Trophoblast cell (in vitro differentiated cells and primary cell): Measurements from ENCODE around the gene LUZP1.

Experiments
- DNase-seq, 2 donors: peaks; one replicate each; pipeline ENCODE4 v3.0.0-alpha.2; 2016
- H2AFZ ChIP-seq: 2 replicates; pipeline ENCODE4 v1.6.1; 2013; ENCODE audit warnings: low read length, moderate library complexity, mild to moderate bottlenecking; ENCODE audit not compliant: insufficient read depth, poor library complexity
- H2AK5ac ChIP-seq: 2 replicates; pipeline ENCODE4 v1.6.1; 2013; ENCODE audit warnings: mild to moderate bottlenecking, low read length
- H2BK120ac ChIP-seq: 2 replicates; pipeline ENCODE4 v1.6.1; 2013; ENCODE audit warnings: low read length, mild to moderate bottlenecking, moderate library complexity; ENCODE audit not compliant: insufficient read depth, poor library complexity
- H2BK12ac ChIP-seq: 2 replicates; pipeline ENCODE4 v1.6.1; 2013; ENCODE audit warnings: mild to moderate bottlenecking, low read length, moderate library complexity
- H2BK5ac ChIP-seq: 2 replicates; pipeline ENCODE4 v1.6.1; 2013; ENCODE audit warnings: low read length, low read depth, moderate library complexity, mild to moderate bottlenecking; ENCODE audit not compliant: poor library complexity
- H3K14ac ChIP-seq: 2 replicates; pipeline ENCODE4 v1.6.1; 2013; ENCODE audit warnings: mild to moderate bottlenecking, low read length
- H3K18ac ChIP-seq: 2 replicates; pipeline ENCODE4 v1.6.1; 2013; ENCODE audit warnings: mild to moderate bottlenecking, low read length
- H3K23ac ChIP-seq: 2 replicates; pipeline ENCODE4 v1.6.1; 2013; ENCODE audit warnings: low read length
- H3K27ac ChIP-seq: 2 replicates; pipeline ENCODE4 v1.5.1; 2013; ENCODE audit warnings: low read depth, mild to moderate bottlenecking, inconsistent platforms, low read length, moderate library complexity
- H3K27me3 ChIP-seq: 2 replicates; pipeline ENCODE4 v1.6.1; 2013; ENCODE audit warnings: inconsistent platforms, mild to moderate bottlenecking, low read length, moderate library complexity; ENCODE audit not compliant: insufficient read depth
- H3K36me3 ChIP-seq, 2 experiments: 1 replicate in 1 of 2; 2 replicates in 1 of 2; pipeline ENCODE4 v1.6.1; 2013; ENCODE audit warnings: low read length in 2 of 2, mild to moderate bottlenecking in 2 of 2, moderate library complexity in 1 of 2; ENCODE audit not compliant: insufficient read depth in 2 of 2, control insufficient read depth in 1 of 2
- H3K4ac ChIP-seq: 2 replicates; pipeline ENCODE4 v1.6.1; 2013; ENCODE audit warnings: low read depth, mild to moderate bottlenecking, low read length, moderate library complexity
- H3K4me1 ChIP-seq, 2 experiments: 1 replicate in 1 of 2; 2 replicates in 1 of 2; pipeline ENCODE4 v1.6.1; 2013; ENCODE audit warnings: low read length in 2 of 2, mild to moderate bottlenecking in 2 of 2, moderate library complexity in 1 of 2; ENCODE audit not compliant: insufficient read depth in 2 of 2, control insufficient read depth in 1 of 2
- H3K4me2 ChIP-seq: 2 replicates; pipeline ENCODE4 v1.6.1; 2013; ENCODE audit warnings: inconsistent platforms, mild to moderate bottlenecking, low read length, moderate library complexity
- H3K4me3 ChIP-seq: 2 replicates; pipeline ENCODE4 v1.5.1; 2013; ENCODE audit warnings: mild to moderate bottlenecking, low read depth, low read length, inconsistent platforms
- H3K79me1 ChIP-seq: one replicate; pipeline ENCODE4 v1.6.1; 2013; ENCODE audit warnings: low read length
- H3K79me2 ChIP-seq: 2 replicates; pipeline ENCODE4 v1.6.1; 2013; ENCODE audit warnings: low read length, mild to moderate bottlenecking; ENCODE audit not compliant: control insufficient read depth, insufficient read depth, poor library complexity
- H3K9ac ChIP-seq: 2 replicates; pipeline ENCODE4 v1.6.1; 2013; ENCODE audit warnings: mild to moderate bottlenecking, low read length
- H3K9me3 ChIP-seq: 2 replicates; pipeline ENCODE4 v1.6.1; 2013; ENCODE audit warnings: low read depth, mild to moderate bottlenecking, control low read depth, inconsistent platforms, low read length; ENCODE audit not compliant: insufficient read depth
- H4K12ac ChIP-seq: 2 replicates; pipeline ENCODE4 v1.6.1; 2013; ENCODE audit warnings: low read depth, mild to moderate bottlenecking, low read length, moderate library complexity
- H4K8ac ChIP-seq: 2 replicates; pipeline ENCODE4 v1.6.1; 2013; ENCODE audit warnings: low read depth, mild to moderate bottlenecking, low read length, moderate library complexity
- H4K91ac ChIP-seq: one replicate; pipeline ENCODE4 v1.6.1; 2013; ENCODE audit warnings: low read depth, mild to moderate bottlenecking, low read length, moderate library complexity
- WGBS: extraction: QIAGEN DNeasy Blood & Tissue Kit; methylation state at CpG from one replicate; pipeline ENCODE4 v1.1.7; 2013; ENCODE audit warnings: missing lambda C conversion rate; ENCODE audit not compliant: insufficient read length, insufficient coverage; ENCODE audit errors: extremely low coverage; 5-methylcytosine and 5-hydroxymethylcytosine counted together

Gene LUZP1

DNA sequence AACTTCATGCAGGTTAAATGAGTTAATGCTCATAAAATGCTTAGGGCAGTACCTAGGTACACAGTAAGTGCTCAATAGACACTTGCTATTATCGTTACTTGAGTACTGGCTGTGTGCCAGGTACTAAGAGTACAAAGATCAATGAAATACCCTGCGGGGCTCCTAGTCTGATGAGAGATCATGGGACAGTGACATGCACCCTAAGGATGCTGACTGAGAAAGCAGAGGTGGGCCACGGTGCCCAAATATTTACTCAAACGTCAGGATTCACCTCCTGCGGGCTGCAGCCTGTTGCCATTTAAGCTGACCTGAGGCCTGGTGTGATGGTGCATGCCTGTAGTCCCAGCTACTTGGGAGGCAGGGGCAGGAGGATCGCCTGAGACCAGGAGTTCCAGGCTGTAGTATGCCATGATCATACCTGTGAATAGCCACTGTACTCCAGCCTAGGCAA, 19.8 kb upstream of the LUZP1 start:
- H3K18ac ChIP-seq: peak overlapping the region; percentile 38
- H2BK5ac ChIP-seq: peak overlapping the region; percentile 38
- no peaks in the 10 kb centered on the region for H3K27me3 ChIP-seq
- H3K27ac ChIP-seq: no peak overlapping the region
- peak overlapping the region; percentile 75 for H4K91ac ChIP-seq
- H2AK5ac ChIP-seq: no peak overlapping the region
- peak; percentile 51 to 54 for DNase-seq
- peak overlapping the region; percentile 74 for H2BK120ac ChIP-seq
- no peak overlapping the region for H4K12ac ChIP-seq
- H3K36me3 ChIP-seq: no peaks in the 10 kb centered on the region
- H3K23ac ChIP-seq: no peak overlapping the region
- H3K4me3 ChIP-seq: no peak overlapping the region
- no peak overlapping the region for H3K4me2 ChIP-seq
- H2AFZ ChIP-seq: no peak overlapping the region
- no peak overlapping the region for H3K9ac ChIP-seq
- H3K14ac ChIP-seq: no peak overlapping the region
- peaks cover 9% of the 10 kb centered on the region for H3K79me1 ChIP-seq
- WGBS: no CpG with 5 or more reads among the region's 6 CpGs
- H3K4ac ChIP-seq: peak overlapping the region; percentile 14
- no peaks in the 10 kb centered on the region for H3K9me3 ChIP-seq
- peak overlapping the region; percentile 66 for H2BK12ac ChIP-seq
- H4K8ac ChIP-seq: no peak overlapping the region
- H3K4me1 ChIP-seq: peaks cover 10 to 15% of the 10 kb centered on the region in 2 experiments
- H3K79me2 ChIP-seq: no peaks in the 10 kb centered on the region

DNA sequence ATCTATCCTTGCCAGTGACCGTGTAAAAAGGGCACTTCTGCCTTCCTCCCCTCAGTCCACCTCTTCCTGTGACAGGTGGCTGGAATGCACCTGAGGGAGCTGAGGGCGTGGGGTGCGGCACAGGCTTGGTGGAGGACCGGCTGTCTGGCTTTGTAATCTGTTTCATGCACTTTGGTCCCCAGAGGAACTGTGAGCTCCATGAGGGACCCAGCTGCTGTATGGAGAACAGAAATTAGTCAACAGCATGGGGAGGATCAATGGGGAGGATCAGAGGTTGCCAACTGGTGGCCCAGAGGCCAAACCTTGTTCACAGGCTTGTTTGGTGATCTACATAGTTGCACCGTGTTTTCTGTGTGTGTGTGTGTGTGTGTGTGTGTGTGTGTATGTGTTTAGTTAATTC, 19.0 kb upstream of the LUZP1 start:
- Histone ChIP-seq H2AFZ (no peak overlapping the region), H3K4me2 (no peak overlapping the region), H4K12ac (no peak overlapping the region), H3K9ac (no peak overlapping the region), H2BK12ac (no peak overlapping the region), H3K79me2 (no peaks in the 10 kb centered on the region), H4K91ac (no peak overlapping the region), H3K4ac (no peak overlapping the region), H2BK5ac (no peak overlapping the region), H3K23ac (no peak overlapping the region), H3K14ac (no peak overlapping the region), H3K18ac (no peak overlapping the region), H4K8ac (no peak overlapping the region), H3K79me1 (peaks cover 4% of the 10 kb centered on the region), H2AK5ac (no peak overlapping the region), H2BK120ac (no peak overlapping the region), H3K9me3 (no peaks in the 10 kb centered on the region), H3K4me3 (no peak overlapping the region), H3K36me3 (no peaks in the 10 kb centered on the region), H3K27ac (no peak overlapping the region), H3K27me3 (no peaks in the 10 kb centered on the region), H3K4me1 (peaks cover 9 to 12% of the 10 kb centered on the region in 2 experiments)
- DNase-seq: no peak
- WGBS: no CpG with 5 or more reads among the region's 5 CpGs

DNA sequence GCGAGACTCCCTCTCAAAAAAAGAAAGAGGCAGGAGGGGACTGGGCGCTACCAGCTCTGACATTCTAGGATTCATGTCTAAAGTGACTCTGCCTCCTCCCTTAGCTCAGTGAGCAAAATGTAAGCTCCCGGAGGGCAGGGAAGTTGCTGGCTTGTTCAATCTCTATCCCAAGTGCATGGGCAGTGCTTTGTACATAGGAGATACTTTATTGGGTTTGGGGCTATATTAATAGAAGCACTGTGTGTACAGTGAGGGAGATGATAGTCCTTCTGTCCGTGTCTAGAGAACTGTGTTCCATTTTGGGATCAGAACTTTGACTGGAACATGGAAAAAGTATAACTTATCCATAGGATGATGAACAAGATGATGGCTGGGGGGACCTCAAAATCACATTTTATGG, 16.7 kb upstream of the LUZP1 start:
- DNase-seq: no peak
- Histone ChIP-seq H2AK5ac (peak overlapping the region; percentile 66), H3K23ac (no peak overlapping the region), H3K4ac (no peak overlapping the region), H3K4me3 (no peak overlapping the region), H2AFZ (no peak overlapping the region), H3K9me3 (no peaks in the 10 kb centered on the region), H3K14ac (no peak overlapping the region), H3K79me2 (no peaks in the 10 kb centered on the region), H3K27ac (no peak overlapping the region), H3K18ac (no peak overlapping the region), H2BK120ac (no peak overlapping the region), H4K12ac (no peak overlapping the region), H2BK5ac (no peak overlapping the region), H3K27me3 (no peaks in the 10 kb centered on the region), H3K79me1 (peaks cover 4% of the 10 kb centered on the region), H3K4me2 (no peak overlapping the region), H3K4me1 (peaks cover 9 to 12% of the 10 kb centered on the region in 2 experiments), H2BK12ac (peak overlapping the region; percentile 79), H4K91ac (peak overlapping the region; percentile 37), H3K36me3 (no peaks in the 10 kb centered on the region), H4K8ac (no peak overlapping the region), H3K9ac (no peak overlapping the region)
- WGBS: no CpG with 5 or more reads among the region's 4 CpGs

DNA sequence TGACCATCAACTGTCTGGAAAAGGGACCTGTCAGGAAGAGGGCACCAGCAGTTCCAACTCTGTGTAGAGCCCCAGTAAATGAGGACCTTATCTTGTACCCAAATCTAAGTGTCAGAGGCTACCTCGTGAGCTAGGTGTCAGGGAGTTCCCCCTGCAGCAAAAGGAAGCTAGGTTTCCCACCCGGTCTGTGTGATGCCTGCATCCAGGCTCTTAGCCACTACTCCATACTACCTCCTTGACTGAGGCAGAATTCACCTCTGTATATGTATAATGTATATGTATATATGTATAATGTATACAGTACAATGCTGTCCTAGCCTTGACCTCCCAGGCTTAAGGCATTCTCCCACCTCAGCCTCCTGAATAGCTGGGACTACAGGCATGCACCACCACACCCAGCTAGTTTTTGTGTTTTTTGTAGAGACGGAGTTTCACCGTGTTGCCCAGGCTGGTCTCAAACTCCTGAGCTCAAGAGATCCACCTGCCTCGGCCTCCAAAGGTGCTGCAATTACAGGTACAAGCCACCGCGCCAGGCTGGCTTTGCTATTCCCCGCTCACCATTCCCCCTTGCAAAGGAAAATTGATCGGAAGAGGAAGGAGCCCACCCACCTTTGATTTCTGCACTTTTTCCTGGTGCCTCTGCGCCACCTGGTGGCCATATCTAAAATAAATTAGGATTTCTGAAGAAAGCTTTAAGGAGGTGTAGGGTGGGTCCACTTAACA, 15.7 kb upstream of the LUZP1 start:
- peak in 1 of 2 donors; percentile 62 for DNase-seq
- Histone ChIP-seq H3K4me2 (peak overlapping the region; percentile 57), H3K23ac (no peak overlapping the region), H3K79me2 (no peaks in the 10 kb centered on the region), H2AFZ (peak overlapping the region; percentile 71), H3K4ac (no peak overlapping the region), H3K9me3 (no peaks in the 10 kb centered on the region), H2BK120ac (peak overlapping the region; percentile 18), H3K36me3 (no peaks in the 10 kb centered on the region), H2BK12ac (peak overlapping the region; percentile 20), H2AK5ac (no peak overlapping the region), H3K79me1 (no peaks in the 10 kb centered on the region), H3K4me3 (no peak overlapping the region), H4K12ac (no peak overlapping the region), H2BK5ac (no peak overlapping the region), H3K27me3 (no peaks in the 10 kb centered on the region), H4K91ac (peak overlapping the region; percentile 16), H4K8ac (peak overlapping the region; percentile 43), H3K4me1 (peaks cover 5 to 8% of the 10 kb centered on the region in 2 experiments), H3K18ac (no peak overlapping the region), H3K14ac (no peak overlapping the region), H3K9ac (no peak overlapping the region), H3K27ac (no peak overlapping the region)
- no CpG with 5 or more reads among the region's 10 CpGs for WGBS
